Erythroblast (primary cell): ENCODE measurements around the gene TMEM150A.

Source experiments
- GATA1 ChIP-seq: IDR thresholded peaks from 2 replicates; pipeline ENCODE4 v1.6.1; 2011; ENCODE audit warnings: low read depth, mild to moderate bottlenecking, control low read depth, low read length, moderate library complexity
- POLR2A ChIP-seq: IDR thresholded peaks from 2 replicates; pipeline ENCODE4 v1.6.1; 2011; ENCODE audit warnings: mild to moderate bottlenecking, low read length

- TF ChIP-seq POLR2A (no peak), GATA1 (no peak)
Observed at GRCh38 chr2:85606116-85606455, 3.6 kb upstream of the TMEM150A start.
